GM21737 (cell line): ENCODE measurements around the gene LTB4R.

Source experiments
- ATAC-seq: cut with Tn5 transposase; IDR thresholded peaks from one replicate; pipeline ENCODE4 v1.9.1; 2021; ENCODE audit warnings: mild to moderate bottlenecking, moderate library complexity; ENCODE audit not compliant: unreplicated experiment

LTB4R gene

GRCh38 chr14:24277606-24278321, 33.5 kb upstream of the LTB4R start:
- ATAC-seq, result no peak

GRCh38 chr14:24278424-24278823, 32.9 kb upstream of the LTB4R start:
- ATAC-seq, result no peak

GRCh38 chr14:24279301-24280186, 31.8 kb upstream of the LTB4R start:
- ATAC-seq, result peak; percentile 63

GRCh38 chr14:24280797-24281460, 30.4 kb upstream of the LTB4R start:
- no peak for ATAC-seq

GRCh38 chr14:24281636-24282035, 29.7 kb upstream of the LTB4R start:
- ATAC-seq, result no peak

- ATAC-seq, result no peak
Measured at GRCh38 chr14:24282736-24283135, 28.6 kb upstream of the LTB4R start.

- ATAC-seq, result no peak
Measured at GRCh38 chr14:24283796-24284460, 27.4 kb upstream of the LTB4R start.

GRCh38 chr14:24284501-24285035, 26.7 kb upstream of the LTB4R start:
- no peak for ATAC-seq

GRCh38 chr14:24285351-24285750, 26.0 kb upstream of the LTB4R start:
- no peak for ATAC-seq

- no peak for ATAC-seq
Measured at GRCh38 chr14:24286996-24287395, 24.3 kb upstream of the LTB4R start.

- peak; percentile 65 for ATAC-seq
Measured at GRCh38 chr14:24289649-24290280, 21.5 kb upstream of the LTB4R start.

- no peak for ATAC-seq
Measured at GRCh38 chr14:24290746-24291145, 20.6 kb upstream of the LTB4R start.

GRCh38 chr14:24291446-24292117, 19.7 kb upstream of the LTB4R start:
- no peak for ATAC-seq

- no peak for ATAC-seq
Measured at GRCh38 chr14:24292118-24292807, 19.0 kb upstream of the LTB4R start.

- no peak for ATAC-seq
Measured at GRCh38 chr14:24293525-24293924, 17.8 kb upstream of the LTB4R start.

- peak; percentile 40 for ATAC-seq
Measured at GRCh38 chr14:24296341-24297157, 14.8 kb upstream of the LTB4R start.

GRCh38 chr14:24297190-24297964, 13.9 kb upstream of the LTB4R start:
- peak; percentile 34 for ATAC-seq

GRCh38 chr14:24298892-24299254, 12.4 kb upstream of the LTB4R start:
- ATAC-seq, result no peak
